Spleen (tissue), 7 donors: ENCODE results near the gene MYH7B.

ENCODE experiments used
- POLR2A ChIP-seq, 3 donors: fragments of 450-650 bp; IDR thresholded peaks; one replicate each; pipeline ENCODE4 v1.5.1; 2017; ENCODE audit warnings: antibody characterized with exemption in 3 of 3, mild to moderate bottlenecking in 1 of 3
- POLR2AphosphoS5 ChIP-seq, 3 donors: sonication (generic); formaldehyde crosslinking; IDR thresholded peaks; one replicate each; pipeline ENCODE4 v1.5.1; 2017; ENCODE audit warnings: antibody characterized with exemption in 3 of 3
- TF ChIP-seq, protein P1 (sequence below), 11 experiments: fragments of 200-600 bp in 7 of 11; fragments of 450-650 bp in 4 of 11; sonication (generic) in 4 of 11; IDR thresholded peaks in 8 of 11; conservative IDR thresholded peaks in 3 of 11; 1 replicate in 7 of 11; 2 replicates in 4 of 11; pipeline versions ENCODE4 v1.4.0 to v1.8.0; 2016 to 2021; ENCODE audit warnings: antibody characterized with exemption in 11 of 11, inconsistent platforms in 4 of 11, mild to moderate bottlenecking in 1 of 11
- donor health status: DM: no; HTN: no; CAD: no; lungs with moderate emphysema.
- donor health status: DM: no; HTN: no; CAD: no.
- donor health status: DM: no; HTN: no; CAD: no.

DNA sequence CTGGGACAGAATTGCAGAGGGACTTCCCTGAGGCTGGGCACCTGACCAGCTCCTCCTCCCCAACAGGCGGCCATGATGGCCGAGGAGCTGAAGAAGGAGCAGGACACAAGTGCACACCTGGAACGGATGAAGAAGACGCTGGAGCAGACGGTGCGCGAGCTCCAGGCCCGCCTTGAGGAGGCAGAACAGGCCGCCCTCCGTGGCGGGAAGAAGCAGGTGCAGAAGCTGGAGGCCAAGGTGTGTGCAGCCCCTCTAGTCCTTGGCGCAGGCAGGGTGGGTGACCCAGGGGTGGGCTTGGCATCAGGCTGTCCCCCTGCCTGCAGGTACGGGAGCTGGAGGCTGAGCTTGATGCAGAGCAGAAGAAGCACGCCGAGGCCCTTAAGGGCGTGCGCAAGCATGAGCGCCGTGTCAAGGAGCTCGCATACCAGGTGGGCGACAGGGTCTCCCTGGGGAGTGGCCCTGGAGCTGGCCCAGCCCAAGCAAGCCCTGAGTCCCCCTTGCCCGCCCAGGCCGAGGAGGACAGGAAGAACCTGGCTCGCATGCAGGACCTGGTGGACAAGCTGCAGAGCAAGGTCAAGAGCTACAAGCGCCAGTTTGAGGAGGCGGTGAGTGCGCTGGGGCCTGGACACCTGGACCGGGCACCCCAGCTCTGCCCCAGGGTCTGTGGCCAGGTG, 45.4 kb downstream of the MYH7B start:
- TF ChIP-seq, protein P1, sequence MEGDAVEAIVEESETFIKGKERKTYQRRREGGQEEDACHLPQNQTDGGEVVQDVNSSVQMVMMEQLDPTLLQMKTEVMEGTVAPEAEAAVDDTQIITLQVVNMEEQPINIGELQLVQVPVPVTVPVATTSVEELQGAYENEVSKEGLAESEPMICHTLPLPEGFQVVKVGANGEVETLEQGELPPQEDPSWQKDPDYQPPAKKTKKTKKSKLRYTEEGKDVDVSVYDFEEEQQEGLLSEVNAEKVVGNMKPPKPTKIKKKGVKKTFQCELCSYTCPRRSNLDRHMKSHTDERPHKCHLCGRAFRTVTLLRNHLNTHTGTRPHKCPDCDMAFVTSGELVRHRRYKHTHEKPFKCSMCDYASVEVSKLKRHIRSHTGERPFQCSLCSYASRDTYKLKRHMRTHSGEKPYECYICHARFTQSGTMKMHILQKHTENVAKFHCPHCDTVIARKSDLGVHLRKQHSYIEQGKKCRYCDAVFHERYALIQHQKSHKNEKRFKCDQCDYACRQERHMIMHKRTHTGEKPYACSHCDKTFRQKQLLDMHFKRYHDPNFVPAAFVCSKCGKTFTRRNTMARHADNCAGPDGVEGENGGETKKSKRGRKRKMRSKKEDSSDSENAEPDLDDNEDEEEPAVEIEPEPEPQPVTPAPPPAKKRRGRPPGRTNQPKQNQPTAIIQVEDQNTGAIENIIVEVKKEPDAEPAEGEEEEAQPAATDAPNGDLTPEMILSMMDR (IDR thresholded peaks at IDR 0.05 in 8 of 11, conservative IDR thresholded peaks at IDR 0.05 in 3 of 11) = no peak
- TF ChIP-seq POLR2A (IDR thresholded peaks at IDR 0.05) = no peak
- peak in 2 of 3 donors; percentile 8 to 26 for TF ChIP-seq POLR2AphosphoS5 (IDR thresholded peaks at IDR 0.05)
